Gastrocnemius medialis (tissue), 4 donors: ENCODE measurements around the gene SFMBT1.

Source experiments
- CTCF ChIP-seq, 5 experiments: fragments of 450-650 bp in 3 of 5; fragments of 200-600 bp in 2 of 5; sonication (generic) in 2 of 5; IDR thresholded peaks in 4 of 5; conservative IDR thresholded peaks in 1 of 5; 1 replicate in 4 of 5; 2 replicates in 1 of 5; pipeline ENCODE4 v1.5.1; 2016 to 2019; ENCODE audit warnings: antibody characterized with exemption in 5 of 5, mild to moderate bottlenecking in 3 of 5, moderate library complexity in 3 of 5
- POLR2A ChIP-seq, 2 donors: fragments of 450-650 bp; IDR thresholded peaks; one replicate each; pipeline ENCODE4 v1.6.1; 2017; ENCODE audit warnings: antibody characterized with exemption in 2 of 2, mild to moderate bottlenecking in 2 of 2, moderate library complexity in 2 of 2

GRCh38 chr3:52891615-52892081, 154.2 kb downstream of the SFMBT1 start:
- TF ChIP-seq POLR2A (IDR thresholded peaks at IDR 0.05) (no peak), CTCF (IDR thresholded peaks at IDR 0.05 in 4 of 5, conservative IDR thresholded peaks at IDR 0.05 in 1 of 5) (no peak)
